Activated T-helper 2 cell treated with anti-CD3 and anti-CD28 coated beads, Interferon-gamma antibody, Interleukin-2, Interleukin-4, amounts not matched to agents 10 μg/mL and 5 μg/mL and 100 μg/mL, durations not matched to agents 14 hours and 24 hours and 36 hours (primary cell): ENCODE measurements around the gene KIF2C. TPM values are rescaled to one million over a fixed set of nuclear protein-coding genes. Genes with fewer than 3 reads are reported as not detected.

ENCODE experiments used
- DNase-seq: peaks from one replicate; pipeline ENCODE4 v3.0.0; 2021; ENCODE audit warnings: low spot score
- H3K27ac Mint-ChIP-seq: one replicate; pipeline ENCODE4 v1.8.0; 2021; ENCODE audit warnings: mixed read lengths
- H3K27me3 Mint-ChIP-seq: one replicate; pipeline ENCODE4 v1.8.0; 2021; ENCODE audit warnings: low read depth, mixed read lengths
- H3K36me3 Mint-ChIP-seq: one replicate; pipeline ENCODE4 v1.8.0; 2021; ENCODE audit warnings: low read depth, mixed read lengths
- H3K4me1 Mint-ChIP-seq: one replicate; pipeline ENCODE4 v1.8.0; 2021; ENCODE audit warnings: low read depth, mixed read lengths
- H3K4me3 Mint-ChIP-seq: one replicate; pipeline ENCODE4 v1.8.0; 2021; ENCODE audit warnings: low read depth, mild to moderate bottlenecking, moderate library complexity, mixed read lengths
- H3K9me3 Mint-ChIP-seq: one replicate; pipeline ENCODE4 v1.8.0; 2021; ENCODE audit warnings: mixed read lengths
- intact Hi-C: fragments of 100-400 bp; cut with micrococcal nuclease; formaldehyde crosslinking; loops from one replicate; pipeline ENCODE4 v1.15.1; 2023
- total RNA-seq: library from RNA; stranded (reverse); gene quantifications from 2 replicates; pipeline ENCODE4 v1.2.3, GENCODE V29; 2022

The KIF2C gene
- total RNA-seq, 1 donor from 2014 or later, result 83.5 TPM

- peaks cover 8% of the 10 kb centered on the region for H3K4me1 Mint-ChIP-seq
- no peaks in the 10 kb centered on the region for H3K9me3 Mint-ChIP-seq
- H3K27ac Mint-ChIP-seq, result no peak overlapping the region
- H3K4me3 Mint-ChIP-seq, result no peak overlapping the region
- H3K27me3 Mint-ChIP-seq, result peaks cover 15% of the 10 kb centered on the region
- intact Hi-C loops, result no loop called here
- no peak for DNase-seq
- no peaks in the 10 kb centered on the region for H3K36me3 Mint-ChIP-seq
Observed at GRCh38 chr1:44707112-44707881, 32.3 kb upstream of the KIF2C start.

- Mint-ChIP-seq H3K27me3 (peaks cover 15% of the 10 kb centered on the region), H3K4me1 (peaks cover 8% of the 10 kb centered on the region), H3K4me3 (peak overlapping the region; percentile 47), H3K9me3 (no peaks in the 10 kb centered on the region), H3K36me3 (no peaks in the 10 kb centered on the region), H3K27ac (peak overlapping the region; percentile 52)
- DNase-seq, result no peak
- intact Hi-C loops, result no loop called here
Observed at GRCh38 chr1:44707959-44708831, 31.4 kb upstream of the KIF2C start.

GRCh38 chr1:44713321-44713781 lies 26.3 kb upstream of the KIF2C start:
- Mint-ChIP-seq H3K27me3 (peaks cover 13% of the 10 kb centered on the region), H3K36me3 (no peaks in the 10 kb centered on the region), H3K4me3 (no peak overlapping the region), H3K9me3 (no peaks in the 10 kb centered on the region), H3K27ac (no peak overlapping the region), H3K4me1 (peaks cover 32% of the 10 kb centered on the region)
- intact Hi-C loops, result no loop called here
- DNase-seq, result no peak

GRCh38 chr1:44714532-44714931 lies 25.1 kb upstream of the KIF2C start:
- H3K27ac Mint-ChIP-seq, result peak overlapping the region; percentile 49
- H3K4me3 Mint-ChIP-seq, result no peak overlapping the region
- no peaks in the 10 kb centered on the region for H3K36me3 Mint-ChIP-seq
- intact Hi-C loops, result loop anchor here (2.0 kb wide), 1 partner anchor 16 kb away; the partner anchor contains the start of gene RNU5D-1
- H3K4me1 Mint-ChIP-seq, result peaks cover 38% of the 10 kb centered on the region
- H3K9me3 Mint-ChIP-seq, result no peaks in the 10 kb centered on the region
- peaks cover 13% of the 10 kb centered on the region for H3K27me3 Mint-ChIP-seq
- no peak for DNase-seq

DNA sequence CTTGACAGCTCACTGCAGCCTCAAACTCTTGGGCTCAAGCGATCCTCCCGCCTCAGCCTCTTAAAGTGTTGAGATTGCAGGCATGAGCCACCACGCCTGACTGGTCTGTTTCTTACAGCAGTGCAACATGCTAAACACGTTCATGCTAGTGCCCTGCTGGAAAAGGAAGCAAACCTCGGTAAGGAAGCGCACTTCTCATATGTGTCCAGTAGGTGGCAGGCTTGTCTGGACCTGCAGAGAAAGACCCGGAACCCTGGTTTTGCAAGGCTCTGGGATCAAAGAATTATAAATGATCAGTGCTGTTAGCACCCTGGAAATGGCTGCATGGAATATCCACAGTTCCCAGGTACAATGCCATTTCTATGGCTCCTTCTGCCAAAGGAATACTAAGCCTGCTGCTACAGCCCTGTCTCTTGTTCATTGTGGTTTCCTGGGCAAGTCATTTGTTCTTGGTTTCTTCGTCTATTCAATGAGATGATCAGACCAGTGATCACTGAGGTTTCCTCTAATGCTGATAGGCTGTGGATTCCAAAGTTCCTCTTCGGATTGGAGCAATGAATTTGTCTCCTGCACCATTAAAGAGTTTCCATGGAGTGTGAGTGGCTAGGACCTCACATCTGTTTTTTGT lies 24.6 kb upstream of the KIF2C start:
- H3K27ac Mint-ChIP-seq, result peak overlapping the region; percentile 49
- H3K4me3 Mint-ChIP-seq, result peak overlapping the region; percentile 30
- peaks cover 13% of the 10 kb centered on the region for H3K27me3 Mint-ChIP-seq
- H3K36me3 Mint-ChIP-seq, result no peaks in the 10 kb centered on the region
- H3K4me1 Mint-ChIP-seq, result peaks cover 42% of the 10 kb centered on the region
- no peaks in the 10 kb centered on the region for H3K9me3 Mint-ChIP-seq
- intact Hi-C loops, result loop anchor here (2.0 kb wide), 1 partner anchor 16 kb away; the partner anchor contains the start of gene RNU5D-1
- DNase-seq, result peak; percentile 62

DNA sequence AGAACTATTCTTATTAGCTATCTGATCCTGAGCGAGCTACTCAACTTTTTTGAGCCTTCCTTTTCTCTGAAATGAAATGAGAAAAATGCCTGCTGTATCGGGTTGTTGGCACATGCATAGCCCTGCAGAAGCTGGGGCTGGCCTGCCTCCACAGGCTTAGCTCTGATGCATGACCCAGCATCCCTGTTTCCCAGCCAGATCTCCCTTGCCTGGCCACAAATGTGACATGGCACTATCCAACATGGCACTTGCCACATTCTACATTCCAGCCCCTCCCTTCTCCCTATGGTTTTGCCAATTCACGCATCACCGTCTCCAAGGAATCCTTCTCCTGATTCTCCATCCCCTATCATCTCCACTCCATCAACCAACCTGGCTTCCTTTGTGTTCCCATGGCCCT lies 22.5 kb upstream of the KIF2C start:
- no peaks in the 10 kb centered on the region for H3K9me3 Mint-ChIP-seq
- H3K4me1 Mint-ChIP-seq, result peaks cover 60% of the 10 kb centered on the region
- DNase-seq, result no peak
- H3K27me3 Mint-ChIP-seq, result no peaks in the 10 kb centered on the region
- peak overlapping the region; percentile 37 for H3K27ac Mint-ChIP-seq
- intact Hi-C loops, result no loop called here
- no peaks in the 10 kb centered on the region for H3K36me3 Mint-ChIP-seq
- H3K4me3 Mint-ChIP-seq, result no peak overlapping the region

GRCh38 chr1:44717653-44718052 lies 22.0 kb upstream of the KIF2C start:
- Mint-ChIP-seq H3K9me3 (no peaks in the 10 kb centered on the region), H3K4me1 (peaks cover 60% of the 10 kb centered on the region), H3K27ac (peak overlapping the region; percentile 37), H3K27me3 (no peaks in the 10 kb centered on the region), H3K36me3 (no peaks in the 10 kb centered on the region), H3K4me3 (no peak overlapping the region)
- intact Hi-C loops, result no loop called here
- no peak for DNase-seq

DNA sequence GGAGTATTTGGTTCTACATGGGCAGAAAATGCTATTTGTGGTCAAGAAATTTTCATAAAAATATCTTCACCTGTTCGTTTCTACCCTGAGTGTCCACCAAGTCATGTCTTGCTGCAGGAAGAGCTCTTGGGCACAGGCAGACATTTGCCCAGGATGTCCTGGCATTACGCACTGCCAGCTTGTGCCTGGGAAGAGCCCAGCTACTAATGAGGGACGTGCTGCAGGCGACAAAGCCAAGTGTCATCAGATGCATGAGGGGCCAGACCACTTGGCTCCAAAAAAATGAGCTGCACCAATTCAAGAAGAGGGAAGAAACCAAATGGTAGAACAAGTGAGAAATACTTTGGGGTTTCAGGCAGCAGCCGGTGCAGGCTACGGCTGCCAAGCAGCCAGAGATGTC lies 21.5 kb upstream of the KIF2C start:
- H3K36me3 Mint-ChIP-seq, result no peaks in the 10 kb centered on the region
- intact Hi-C loops, result no loop called here
- no peaks in the 10 kb centered on the region for H3K9me3 Mint-ChIP-seq
- peaks cover 62% of the 10 kb centered on the region for H3K4me1 Mint-ChIP-seq
- H3K27me3 Mint-ChIP-seq, result no peaks in the 10 kb centered on the region
- H3K4me3 Mint-ChIP-seq, result no peak overlapping the region
- H3K27ac Mint-ChIP-seq, result peak overlapping the region; percentile 37
- DNase-seq, result no peak

DNA sequence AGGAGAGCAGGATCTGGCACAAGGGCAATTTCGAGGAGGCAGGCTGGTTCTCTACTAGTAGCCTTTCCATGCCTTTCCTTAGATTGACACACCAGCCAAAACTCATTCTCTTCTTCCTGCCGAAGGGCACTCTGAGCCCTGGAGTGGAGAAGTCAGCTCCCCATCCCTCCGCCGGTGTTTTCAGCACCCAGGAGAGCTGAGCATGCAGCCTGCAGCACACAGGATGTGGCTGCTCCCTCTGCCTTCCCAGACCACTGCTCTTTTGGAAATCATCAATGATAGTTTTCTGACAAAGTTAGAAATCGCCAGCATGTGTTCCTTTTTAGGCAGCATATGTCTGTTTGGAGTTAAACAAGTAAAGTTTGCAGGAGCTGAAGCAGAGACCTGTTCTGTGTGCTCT lies 20.3 kb upstream of the KIF2C start:
- intact Hi-C loops, result no loop called here
- peaks cover 71% of the 10 kb centered on the region for H3K4me1 Mint-ChIP-seq
- no peak overlapping the region for H3K4me3 Mint-ChIP-seq
- DNase-seq, result no peak
- peak overlapping the region; percentile 20 for H3K27ac Mint-ChIP-seq
- no peaks in the 10 kb centered on the region for H3K27me3 Mint-ChIP-seq
- no peaks in the 10 kb centered on the region for H3K9me3 Mint-ChIP-seq
- H3K36me3 Mint-ChIP-seq, result no peaks in the 10 kb centered on the region

GRCh38 chr1:44720281-44720680 lies 19.4 kb upstream of the KIF2C start:
- Mint-ChIP-seq H3K4me3 (no peak overlapping the region), H3K27me3 (no peaks in the 10 kb centered on the region), H3K27ac (peak overlapping the region; percentile 60), H3K36me3 (peaks cover 7% of the 10 kb centered on the region), H3K9me3 (no peaks in the 10 kb centered on the region), H3K4me1 (peaks cover 71% of the 10 kb centered on the region)
- no peak for DNase-seq
- intact Hi-C loops, result no loop called here

GRCh38 chr1:44721485-44722361 lies 17.9 kb upstream of the KIF2C start:
- Mint-ChIP-seq H3K9me3 (no peaks in the 10 kb centered on the region), H3K4me3 (peak overlapping the region; percentile 70), H3K27ac (peak overlapping the region; percentile 97), H3K27me3 (no peaks in the 10 kb centered on the region), H3K36me3 (peaks cover 17% of the 10 kb centered on the region), H3K4me1 (peaks cover 69% of the 10 kb centered on the region)
- DNase-seq, result peak; percentile 83
- intact Hi-C loops, result loop anchor here (1.0 kb wide), 2 partner anchors 9 to 86 kb away; partner anchors contain the start of gene DYNLT4

DNA sequence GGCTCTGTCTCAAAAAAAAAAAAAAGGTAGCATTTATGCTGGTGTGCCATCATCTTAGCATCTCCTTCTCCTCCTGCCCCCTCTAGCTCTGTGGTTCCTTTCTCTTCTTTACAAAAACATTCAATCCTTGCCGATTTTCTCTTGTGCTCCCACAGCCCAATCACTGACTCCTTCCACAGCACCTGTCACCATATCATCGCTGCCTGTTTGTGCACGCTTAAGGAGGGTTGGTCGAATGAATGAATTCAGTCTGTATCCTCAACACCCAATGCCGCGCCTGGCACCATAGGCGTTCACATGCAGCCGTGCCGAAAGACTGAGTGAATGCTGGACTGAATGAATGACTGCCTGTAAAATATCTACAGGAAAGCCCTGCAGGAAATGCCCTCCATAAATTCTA lies 16.6 kb upstream of the KIF2C start:
- intact Hi-C loops, result no loop called here
- H3K36me3 Mint-ChIP-seq, result peaks cover 18% of the 10 kb centered on the region

More for the DNA sequence above, 16.6 kb upstream of the KIF2C start:
- Mint-ChIP-seq H3K4me3 (peak overlapping the region; percentile 86), H3K4me1 (peaks cover 64% of the 10 kb centered on the region), H3K27me3 (no peaks in the 10 kb centered on the region), H3K27ac (peak overlapping the region; percentile 99), H3K9me3 (no peaks in the 10 kb centered on the region)
- DNase-seq, result peak; percentile 21
